Measurements from ENCODE around the gene GPN2. TPM values are rescaled to one million over a fixed set of nuclear protein-coding genes. Genes with fewer than 3 reads are reported as not detected.
"Not testable (repeated sequence)": the region's sequence is repeated elsewhere in the genome, so short reads cannot be mapped to it uniquely, and the experiment has no call there.

GPN2 gene
- total and polyA plus RNA-seq, 4 donors, result 9.5 to 12.7 (median 10.4) TPM

DNA sequence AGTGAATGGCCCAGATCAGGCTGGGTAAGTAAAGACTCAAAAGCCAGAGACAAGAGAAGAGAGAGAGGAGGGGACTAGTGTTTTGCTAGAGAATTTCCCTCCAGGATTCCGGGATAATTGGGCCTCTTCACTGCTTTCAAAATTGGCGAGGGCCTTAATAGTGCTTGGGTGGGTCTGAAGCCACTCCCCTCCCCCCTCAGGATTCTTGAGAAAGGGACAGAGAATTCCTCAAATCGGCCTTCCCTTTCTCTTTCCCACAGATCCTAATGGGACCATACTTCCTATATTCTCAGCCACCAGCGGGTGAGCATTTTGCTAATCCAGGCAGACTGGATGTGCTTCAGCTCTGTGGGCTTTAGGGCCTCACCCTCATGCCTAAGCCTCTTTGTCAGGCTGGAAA lies 15.2 kb downstream of the GPN2 start:
- no peak overlapping the region for H3K27ac ChIP-seq (ENCODE audit: low read depth in 1 of 2, low read length in 2 of 2)
- TF ChIP-seq NR2F2 (IDR thresholded peaks at IDR 0.05) (no peak), GABPA (IDR thresholded peaks at IDR 0.05 in 1 of 2, conservative IDR thresholded peaks at IDR 0.05 in 1 of 2) (no peak), RXRA (IDR thresholded peaks at IDR 0.05) (no peak), FOXA1 (IDR thresholded peaks at IDR 0.05) (no peak), HNF4G (IDR thresholded peaks at IDR 0.05) (no peak), HNF4A (conservative IDR thresholded peaks at IDR 0.05) (no peak), MAX (IDR thresholded peaks at IDR 0.05) (no peak), JUND (IDR thresholded peaks at IDR 0.05) (no peak), RAD21 (IDR thresholded peaks at IDR 0.05) (no peak), TAF1 (conservative IDR thresholded peaks at IDR 0.05) (no peak), SP1 (IDR thresholded peaks at IDR 0.05) (no peak), REST (IDR thresholded peaks at IDR 0.05) (no peak), FOXA2 (IDR thresholded peaks at IDR 0.05) (no peak), YY1 (IDR thresholded peaks at IDR 0.05) (no peak)
- TF ChIP-seq, protein P1, sequence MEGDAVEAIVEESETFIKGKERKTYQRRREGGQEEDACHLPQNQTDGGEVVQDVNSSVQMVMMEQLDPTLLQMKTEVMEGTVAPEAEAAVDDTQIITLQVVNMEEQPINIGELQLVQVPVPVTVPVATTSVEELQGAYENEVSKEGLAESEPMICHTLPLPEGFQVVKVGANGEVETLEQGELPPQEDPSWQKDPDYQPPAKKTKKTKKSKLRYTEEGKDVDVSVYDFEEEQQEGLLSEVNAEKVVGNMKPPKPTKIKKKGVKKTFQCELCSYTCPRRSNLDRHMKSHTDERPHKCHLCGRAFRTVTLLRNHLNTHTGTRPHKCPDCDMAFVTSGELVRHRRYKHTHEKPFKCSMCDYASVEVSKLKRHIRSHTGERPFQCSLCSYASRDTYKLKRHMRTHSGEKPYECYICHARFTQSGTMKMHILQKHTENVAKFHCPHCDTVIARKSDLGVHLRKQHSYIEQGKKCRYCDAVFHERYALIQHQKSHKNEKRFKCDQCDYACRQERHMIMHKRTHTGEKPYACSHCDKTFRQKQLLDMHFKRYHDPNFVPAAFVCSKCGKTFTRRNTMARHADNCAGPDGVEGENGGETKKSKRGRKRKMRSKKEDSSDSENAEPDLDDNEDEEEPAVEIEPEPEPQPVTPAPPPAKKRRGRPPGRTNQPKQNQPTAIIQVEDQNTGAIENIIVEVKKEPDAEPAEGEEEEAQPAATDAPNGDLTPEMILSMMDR (IDR thresholded peaks at IDR 0.05; ENCODE audit: low read depth, low read length, missing input control), result no peak
- TF ChIP-seq, protein P2, sequence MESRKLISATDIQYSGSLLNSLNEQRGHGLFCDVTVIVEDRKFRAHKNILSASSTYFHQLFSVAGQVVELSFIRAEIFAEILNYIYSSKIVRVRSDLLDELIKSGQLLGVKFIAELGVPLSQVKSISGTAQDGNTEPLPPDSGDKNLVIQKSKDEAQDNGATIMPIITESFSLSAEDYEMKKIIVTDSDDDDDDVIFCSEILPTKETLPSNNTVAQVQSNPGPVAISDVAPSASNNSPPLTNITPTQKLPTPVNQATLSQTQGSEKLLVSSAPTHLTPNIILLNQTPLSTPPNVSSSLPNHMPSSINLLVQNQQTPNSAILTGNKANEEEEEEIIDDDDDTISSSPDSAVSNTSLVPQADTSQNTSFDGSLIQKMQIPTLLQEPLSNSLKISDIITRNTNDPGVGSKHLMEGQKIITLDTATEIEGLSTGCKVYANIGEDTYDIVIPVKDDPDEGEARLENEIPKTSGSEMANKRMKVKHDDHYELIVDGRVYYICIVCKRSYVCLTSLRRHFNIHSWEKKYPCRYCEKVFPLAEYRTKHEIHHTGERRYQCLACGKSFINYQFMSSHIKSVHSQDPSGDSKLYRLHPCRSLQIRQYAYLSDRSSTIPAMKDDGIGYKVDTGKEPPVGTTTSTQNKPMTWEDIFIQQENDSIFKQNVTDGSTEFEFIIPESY (IDR thresholded peaks at IDR 0.05), result no peak
- TF ChIP-seq, protein P3, sequence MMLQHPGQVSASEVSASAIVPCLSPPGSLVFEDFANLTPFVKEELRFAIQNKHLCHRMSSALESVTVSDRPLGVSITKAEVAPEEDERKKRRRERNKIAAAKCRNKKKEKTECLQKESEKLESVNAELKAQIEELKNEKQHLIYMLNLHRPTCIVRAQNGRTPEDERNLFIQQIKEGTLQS (IDR thresholded peaks at IDR 0.05), result no peak
- H3K4me3 ChIP-seq (ENCODE audit: low read depth in 1 of 3, low read length in 3 of 3), result no peak overlapping the region
- no peak overlapping the region for H3K9ac ChIP-seq (ENCODE audit: low read depth in 1 of 2, low read length in 2 of 2)
- H3K27me3 ChIP-seq (ENCODE audit: control insufficient read depth in 4 of 4, insufficient read depth in 4 of 4, low read length in 3 of 4), result no peaks in the 10 kb centered on the region
- no peak for DNase-seq (ENCODE audit: low spot score)
- H3K9me3 ChIP-seq (ENCODE audit: control insufficient read depth in 4 of 4, low read length in 3 of 4), result no peaks in the 10 kb centered on the region
- 82% methylated on average over 4 of the region's 4 CpGs for WGBS
- H3K4me1 ChIP-seq (ENCODE audit: control insufficient read depth in 4 of 4, insufficient read depth in 4 of 4, low read length in 3 of 4), result peaks cover 0 to 9% (median 6%) of the 10 kb centered on the region in 4 donors
- peaks cover 0 to 10% (median 7%) of the 10 kb centered on the region in 4 donors for H3K36me3 ChIP-seq (ENCODE audit: control insufficient read depth in 4 of 4, insufficient read depth in 3 of 4, low read depth in 1 of 4, low read length in 3 of 4)

GRCh38 chr1:26873097-26873496 lies 17.0 kb downstream of the GPN2 start:
- not testable (repeated sequence) for H3K27ac ChIP-seq (ENCODE audit: low read depth in 1 of 2, low read length in 2 of 2); H3K9me3 ChIP-seq (ENCODE audit: control insufficient read depth in 4 of 4, low read length in 3 of 4); H3K4me3 ChIP-seq (ENCODE audit: low read depth in 1 of 3, low read length in 3 of 3); H3K27me3 ChIP-seq (ENCODE audit: control insufficient read depth in 4 of 4, insufficient read depth in 4 of 4, low read length in 3 of 4); H3K36me3 ChIP-seq (ENCODE audit: control insufficient read depth in 4 of 4, insufficient read depth in 3 of 4, low read depth in 1 of 4, low read length in 3 of 4); H3K9ac ChIP-seq (ENCODE audit: low read depth in 1 of 2, low read length in 2 of 2); DNase-seq (ENCODE audit: low spot score); H3K4me1 ChIP-seq (ENCODE audit: control insufficient read depth in 4 of 4, insufficient read depth in 4 of 4, low read length in 3 of 4)
- 79% methylated on average over 2 of the region's 2 CpGs for WGBS
